Vagina (tissue), 2 donors: ENCODE results near the gene NINJ1.
A peak's percentile ranks its signal among the peaks of the same experiment; 100 is the strongest.

Experiments used
- CTCF ChIP-seq, 3 experiments: fragments of 450-650 bp in 2 of 3; fragments of 200-600 bp in 1 of 3; sonication (generic) in 1 of 3; IDR thresholded peaks; one replicate each; pipeline ENCODE4 v1.5.1; 2017 to 2019; ENCODE audit warnings: antibody characterized with exemption in 3 of 3, mild to moderate bottlenecking in 2 of 3, moderate library complexity in 2 of 3
- POLR2A ChIP-seq, 2 donors: fragments of 450-650 bp; IDR thresholded peaks; one replicate each; pipeline ENCODE4 v1.6.1; 2017; ENCODE audit warnings: antibody characterized with exemption in 2 of 2, mild to moderate bottlenecking in 2 of 2, moderate library complexity in 2 of 2
- POLR2AphosphoS5 ChIP-seq, 2 donors: sonication (generic); formaldehyde crosslinking; IDR thresholded peaks; one replicate each; pipeline ENCODE4 v1.9.0; 2017; ENCODE audit warnings: antibody characterized with exemption in 2 of 2, mild to moderate bottlenecking in 2 of 2, low read depth in 1 of 2; ENCODE audit not compliant: insufficient read depth in 1 of 2

GRCh38 chr9:93126825-93127368, 7.2 kb downstream of the NINJ1 start:
- TF ChIP-seq CTCF (IDR thresholded peaks at IDR 0.05) = no peak
- TF ChIP-seq POLR2A (IDR thresholded peaks at IDR 0.05) = no peak
- peak in 1 of 2 donors; percentile 17 for TF ChIP-seq POLR2AphosphoS5 (IDR thresholded peaks at IDR 0.05; ENCODE audit: insufficient read depth in 1 of 2, low read depth in 1 of 2)
